GM18499 (cell line): ENCODE measurements around the gene FAAH.

Source experiments
- ATAC-seq: cut with Tn5 transposase; IDR thresholded peaks from one replicate; pipeline ENCODE4 v1.9.1; 2021; ENCODE audit warnings: moderate number of reproducible peaks; ENCODE audit not compliant: insufficient read depth, unreplicated experiment

Gene FAAH

DNA sequence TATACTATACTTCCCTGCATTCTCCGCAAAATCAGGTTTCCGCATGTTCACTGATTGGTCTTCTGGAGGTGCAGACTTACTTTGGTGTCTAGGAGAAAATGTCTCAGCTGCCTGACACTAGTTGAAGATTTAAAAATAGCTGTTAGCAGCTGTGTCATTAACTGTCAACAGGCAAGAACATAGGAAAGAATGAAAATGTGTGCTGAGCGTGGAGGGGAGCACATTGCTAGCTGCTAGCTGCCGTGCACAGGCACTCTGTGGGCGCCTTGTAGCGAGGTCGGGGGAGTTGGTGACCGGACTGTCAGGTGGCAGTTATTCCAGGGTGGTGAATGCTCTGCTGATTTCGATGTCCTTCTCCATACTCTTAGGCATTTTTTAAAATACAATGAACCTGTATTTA lies 5.2 kb downstream of the FAAH start:
- ATAC-seq = no peak

GRCh38 chr1:46400421-46400820 lies 6.3 kb downstream of the FAAH start:
- no peak for ATAC-seq

DNA sequence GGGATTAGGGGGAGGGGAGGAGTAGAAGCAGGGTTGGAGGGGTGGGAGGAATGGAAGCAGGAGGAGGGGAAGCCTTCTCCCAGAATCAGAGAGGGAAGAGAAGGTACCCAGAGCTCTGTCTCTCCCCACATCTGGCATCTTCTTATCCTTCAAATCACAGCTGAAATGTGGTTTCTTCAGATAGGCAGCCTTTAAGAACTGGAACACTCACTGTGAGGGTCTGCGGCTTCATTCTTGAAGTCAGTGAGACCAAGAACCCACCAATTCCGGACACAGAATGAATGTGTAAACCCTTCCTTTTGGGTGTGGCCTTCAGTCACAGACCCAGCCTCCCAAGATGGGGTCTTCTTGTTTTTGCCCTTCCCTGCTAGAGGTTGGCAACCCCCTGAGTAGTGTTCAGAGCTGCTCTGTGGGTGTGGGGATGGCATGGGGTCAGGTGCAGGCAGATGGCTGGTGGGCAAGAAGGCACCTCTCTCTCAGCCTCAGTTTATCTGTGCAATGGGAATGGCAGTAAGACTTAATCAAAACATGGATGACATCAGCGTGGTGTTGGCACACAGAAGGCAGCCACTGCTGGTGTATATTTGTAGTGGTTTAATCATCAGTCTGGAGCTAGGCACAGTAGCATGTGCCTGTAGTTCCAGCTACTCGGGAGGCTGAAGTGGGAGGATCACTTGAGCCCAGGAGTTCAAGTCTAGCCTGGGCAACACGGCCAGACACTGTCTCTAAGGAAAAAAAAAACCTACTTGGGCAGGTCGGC lies 7.2 kb downstream of the FAAH start:
- ATAC-seq = no peak

GRCh38 chr1:46401964-46402626 lies 8.0 kb downstream of the FAAH start:
- no peak for ATAC-seq

GRCh38 chr1:46403916-46404315 lies 9.8 kb downstream of the FAAH start:
- ATAC-seq = no peak

DNA sequence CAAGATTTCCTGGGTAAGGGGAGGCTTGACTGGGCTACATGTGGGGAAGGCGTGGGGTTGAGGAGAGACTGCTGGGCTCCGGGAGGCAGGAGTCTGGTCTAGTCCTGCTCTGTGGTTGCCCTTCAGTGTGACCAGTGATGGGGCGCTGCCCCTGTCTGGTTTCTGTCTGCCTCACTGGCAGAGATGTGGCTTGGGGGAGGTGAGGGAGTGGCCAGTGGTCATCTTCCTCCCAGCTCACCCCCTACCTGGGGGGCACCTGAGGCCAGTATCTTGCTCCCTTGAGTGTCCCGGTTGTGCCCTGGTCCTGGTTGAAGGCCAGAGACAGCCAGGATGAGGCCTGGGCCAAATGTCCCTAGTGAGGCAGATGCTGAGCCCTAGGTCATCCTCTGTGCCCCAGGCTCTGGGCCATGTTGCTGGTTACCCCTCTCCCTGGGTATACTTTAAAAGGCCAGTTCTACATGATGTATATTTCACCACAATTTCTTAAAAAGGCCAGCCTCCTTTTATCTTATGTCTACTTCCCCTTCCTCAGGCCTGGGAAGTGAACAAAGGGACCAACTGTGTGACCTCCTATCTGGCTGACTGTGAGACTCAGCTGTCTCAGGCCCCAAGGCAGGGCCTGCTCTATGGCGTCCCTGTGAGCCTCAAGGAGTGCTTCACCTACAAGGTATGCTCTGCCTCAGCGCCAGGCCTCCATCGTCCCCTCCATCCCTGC lies 10.5 kb downstream of the FAAH start:
- no peak for ATAC-seq

DNA sequence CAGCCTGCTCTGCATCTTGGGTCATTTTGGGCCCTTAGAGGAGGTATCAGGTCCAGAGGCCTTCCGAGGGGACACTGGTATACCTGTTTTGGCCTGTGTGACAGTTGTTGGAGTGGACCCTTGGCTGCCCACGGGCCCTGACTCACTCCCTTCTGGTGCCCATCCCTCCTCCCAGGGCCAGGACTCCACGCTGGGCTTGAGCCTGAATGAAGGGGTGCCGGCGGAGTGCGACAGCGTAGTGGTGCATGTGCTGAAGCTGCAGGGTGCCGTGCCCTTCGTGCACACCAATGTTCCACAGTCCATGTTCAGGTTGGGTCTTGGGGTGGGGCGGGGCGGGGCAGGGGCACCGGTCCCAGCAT lies 11.1 kb downstream of the FAAH start:
- ATAC-seq = no peak

DNA sequence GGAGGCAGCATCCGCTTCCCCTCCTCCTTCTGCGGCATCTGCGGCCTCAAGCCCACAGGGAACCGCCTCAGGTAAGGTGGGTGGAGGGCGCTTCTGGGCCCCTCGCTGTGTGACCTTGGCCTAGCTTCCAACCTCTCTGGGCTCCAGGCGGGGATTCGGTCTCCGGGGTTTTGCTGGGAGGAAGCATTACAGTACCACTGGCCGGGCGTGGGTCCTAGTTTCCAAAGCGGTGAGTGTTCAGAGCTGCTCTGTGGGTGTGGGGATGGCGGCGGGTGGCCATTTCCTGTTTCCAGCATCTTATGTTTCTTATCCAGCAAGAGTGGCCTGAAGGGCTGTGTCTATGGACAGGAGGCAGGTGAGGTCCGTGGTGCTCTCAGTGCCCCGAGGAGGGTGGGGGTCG lies 11.6 kb downstream of the FAAH start:
- ATAC-seq = no peak

GRCh38 chr1:46406881-46407608 lies 12.9 kb downstream of the FAAH start:
- ATAC-seq = no peak

DNA sequence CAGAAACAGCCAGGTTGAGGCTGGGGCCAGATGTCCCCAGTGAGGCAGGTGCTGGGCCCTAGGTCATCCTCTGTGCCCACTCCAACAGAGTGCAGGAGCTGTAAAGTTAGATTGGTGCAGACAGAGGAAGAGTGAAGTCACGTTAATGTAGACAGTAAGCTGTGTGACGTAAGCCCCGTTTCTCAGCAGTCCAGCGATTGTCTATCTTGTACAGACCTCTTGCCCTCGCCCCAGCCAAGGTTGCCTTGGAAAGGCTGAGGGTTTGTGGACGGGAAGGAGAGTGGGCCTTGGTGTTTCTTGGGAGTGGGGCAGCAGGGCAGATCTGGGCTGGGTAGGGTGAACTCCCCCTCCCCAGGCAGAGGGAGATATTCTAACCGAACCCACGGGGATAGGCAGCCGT lies 13.5 kb downstream of the FAAH start:
- no peak for ATAC-seq

- ATAC-seq = no peak
These were observed 14.4 kb downstream of the FAAH start for GRCh38 chr1:46408356-46409062.

GRCh38 chr1:46409063-46409372 lies 14.9 kb downstream of the FAAH start:
- ATAC-seq = no peak

- ATAC-seq = no peak
These were observed 16.3 kb downstream of the FAAH start for GRCh38 chr1:46410156-46411009.

DNA sequence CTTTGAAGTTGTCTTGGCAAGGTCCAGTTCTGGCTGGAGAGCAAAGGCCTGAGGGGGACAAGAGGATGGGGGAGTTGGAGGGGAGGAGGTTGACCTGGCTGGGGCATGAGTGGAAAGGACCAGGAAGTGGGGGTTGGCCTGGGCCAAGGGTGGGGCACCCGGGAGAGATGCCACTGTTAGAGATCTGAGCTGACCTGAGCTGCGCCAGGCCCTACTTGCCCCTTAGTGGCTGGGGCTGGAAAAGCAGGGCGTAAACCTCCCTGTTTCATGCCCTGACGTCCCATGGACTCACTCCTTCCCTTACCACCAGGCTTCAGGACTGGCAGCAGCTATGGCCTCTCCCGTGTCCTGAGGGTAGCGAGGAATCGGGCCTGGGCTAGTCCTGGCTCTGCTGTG lies 16.9 kb downstream of the FAAH start:
- no peak for ATAC-seq

DNA sequence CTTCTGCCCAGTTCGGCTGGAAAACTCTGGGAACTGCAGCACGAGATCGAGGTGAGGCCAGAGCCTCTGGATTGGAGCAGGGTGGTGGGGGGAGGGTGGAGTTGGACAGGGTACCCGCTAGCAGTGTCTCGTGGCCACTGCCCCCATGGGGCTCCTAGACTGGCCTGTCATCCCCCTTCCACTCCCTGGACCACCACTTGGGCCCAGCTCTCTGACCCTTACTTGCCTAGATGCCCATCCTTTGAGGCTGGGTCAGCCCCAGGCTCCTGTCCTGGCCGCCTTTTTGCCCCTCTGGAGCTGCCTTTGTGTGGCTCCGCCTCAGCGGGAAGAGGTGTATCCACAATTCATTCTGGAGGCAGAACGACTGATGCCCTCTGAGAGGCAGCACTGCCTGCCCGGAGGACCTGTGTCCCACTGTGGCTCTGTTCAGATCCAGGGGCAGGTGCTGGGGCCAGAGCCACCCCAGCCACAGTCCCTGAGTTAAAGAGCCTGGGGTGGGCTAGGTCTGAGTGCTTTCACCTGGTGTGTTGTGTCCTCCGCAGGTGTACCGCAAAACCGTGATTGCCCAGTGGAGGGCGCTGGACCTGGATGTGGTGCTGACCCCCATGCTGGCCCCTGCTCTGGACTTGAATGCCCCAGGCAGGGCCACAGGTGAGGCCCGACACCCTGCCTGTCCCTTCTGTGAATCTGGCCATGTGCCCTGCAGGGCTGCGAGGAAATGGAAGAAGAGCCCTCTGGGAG lies 17.7 kb downstream of the FAAH start:
- no peak for ATAC-seq

- no peak for ATAC-seq
These were observed 18.9 kb downstream of the FAAH start for GRCh38 chr1:46412893-46413595.

- no peak for ATAC-seq
These were observed 19.5 kb downstream of the FAAH start for GRCh38 chr1:46413596-46413985.

DNA sequence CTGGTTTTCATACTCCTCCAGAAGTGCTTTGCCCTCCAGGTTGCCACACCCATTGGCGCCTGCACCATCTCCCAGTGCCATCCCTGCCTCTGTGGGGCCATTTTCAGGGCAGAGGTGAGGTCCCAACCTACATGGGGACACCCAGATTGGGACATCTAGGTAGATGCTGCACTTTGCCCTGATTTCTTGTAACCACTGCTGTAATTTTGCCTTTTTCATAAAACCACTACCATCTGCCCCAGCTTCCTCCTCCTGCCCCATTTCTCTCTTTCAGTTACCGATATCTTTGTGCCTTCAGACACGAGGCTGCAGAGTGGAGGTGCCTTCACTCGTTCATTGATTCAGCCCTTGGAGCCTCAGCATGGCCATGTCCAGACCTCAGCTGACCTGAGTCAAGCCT lies 21.4 kb downstream of the FAAH start:
- ATAC-seq = no peak
